ENCODE results near the gene GPI. TPM values are rescaled to one million over a fixed set of nuclear protein-coding genes. Genes with fewer than 3 reads are reported as not detected.
"Not testable (repeated sequence)": the region's sequence is repeated elsewhere in the genome, so short reads cannot be mapped to it uniquely, and the experiment has no call there.

The GPI gene
- total RNA-seq, 2 experiments from 2014 or later: 542 to 553 TPM

DNA sequence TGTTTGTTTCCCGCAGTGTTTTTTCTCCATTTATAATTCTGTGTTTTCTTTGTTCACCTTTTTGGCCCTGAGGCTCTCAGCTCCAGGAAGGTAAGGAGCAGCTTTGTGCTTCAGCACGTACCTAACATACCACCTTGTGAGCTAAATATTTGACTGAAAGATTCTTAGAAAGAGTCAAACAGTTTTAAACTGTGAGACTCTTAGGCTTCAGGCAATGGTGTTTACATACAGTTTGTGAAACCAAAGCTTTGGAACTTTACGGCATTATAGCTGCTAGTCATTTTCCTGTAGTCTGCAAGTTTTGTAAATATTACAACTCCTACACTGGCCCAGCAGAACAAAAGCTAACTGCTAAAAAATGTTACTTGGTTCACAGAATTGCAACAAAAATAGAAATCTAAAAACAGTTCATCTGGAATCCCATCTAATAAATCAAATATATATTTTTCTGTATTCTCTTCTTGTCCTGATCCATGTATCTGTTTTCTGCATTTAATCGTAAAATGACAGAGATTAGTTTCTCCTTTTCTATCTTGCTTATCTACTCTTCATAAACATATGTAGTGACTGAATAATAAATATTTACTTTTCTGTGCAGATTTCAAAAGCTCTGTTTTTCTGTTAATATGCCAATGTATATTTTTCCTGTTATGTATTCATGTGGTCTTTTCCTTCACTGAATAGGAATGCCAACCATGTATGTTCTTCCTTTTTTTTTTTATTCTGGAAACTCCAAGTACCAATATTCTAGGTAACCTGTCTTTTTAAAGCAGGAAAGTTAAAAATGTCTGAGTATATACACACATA lies 38.8 kb upstream of the GPI start:
- no peak overlapping the region for H3K4me3 Mint-ChIP-seq
- peaks cover 29% of the 10 kb centered on the region for H3K36me3 Mint-ChIP-seq (ENCODE audit: low read depth)
- CTCF ChIA-PET: interaction anchor here (0.6 to 1.5 kb wide), 4 partner anchors 20 to 822 kb away, joined by 4 to 6 read pairs (median 4); no protein-coding TSS in a partner anchor
- H3K27me3 Mint-ChIP-seq (ENCODE audit: low read depth): no peaks in the 10 kb centered on the region
- no peak for DNase-seq
- intact Hi-C loops (cut with micrococcal nuclease): no loop called here
- H3K9me3 Mint-ChIP-seq: no peaks in the 10 kb centered on the region
- no peaks in the 10 kb centered on the region for H3K4me1 Mint-ChIP-seq (ENCODE audit: low read depth)
- H3K27ac Mint-ChIP-seq: no peak overlapping the region

DNA sequence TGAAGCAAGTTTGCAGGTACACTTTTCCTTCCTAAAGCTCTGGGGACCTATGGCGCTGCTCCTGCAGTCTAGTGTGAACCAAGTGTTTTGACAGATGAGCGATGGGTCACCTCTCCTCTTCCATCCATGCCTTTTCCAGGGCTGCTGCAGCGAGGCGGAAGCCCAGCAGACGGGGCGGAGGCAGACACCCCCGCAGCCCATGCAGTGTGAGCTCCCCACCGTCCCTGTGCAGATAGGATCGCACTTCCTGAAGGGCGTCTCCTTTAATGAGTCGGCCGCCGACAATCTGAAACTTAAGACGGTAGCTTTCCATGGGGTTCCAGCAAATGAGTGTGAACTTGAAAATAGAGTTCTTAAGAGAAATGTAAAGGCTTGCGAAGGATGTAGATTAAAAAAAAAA lies 37.1 kb upstream of the GPI start:
- no peak for DNase-seq
- CTCF ChIA-PET: interaction anchor here (0.7 to 1.4 kb wide), 4 partner anchors 8 to 18 kb away, joined by 3 to 4 read pairs (median 3); no protein-coding TSS in a partner anchor
- Mint-ChIP-seq H3K4me1 (ENCODE audit: low read depth) (no peaks in the 10 kb centered on the region), H3K27me3 (ENCODE audit: low read depth) (no peaks in the 10 kb centered on the region), H3K36me3 (ENCODE audit: low read depth) (peaks cover 38% of the 10 kb centered on the region), H3K27ac (no peak overlapping the region), H3K9me3 (no peaks in the 10 kb centered on the region), H3K4me3 (no peak overlapping the region)
- intact Hi-C loops (cut with micrococcal nuclease): no loop called here

DNA sequence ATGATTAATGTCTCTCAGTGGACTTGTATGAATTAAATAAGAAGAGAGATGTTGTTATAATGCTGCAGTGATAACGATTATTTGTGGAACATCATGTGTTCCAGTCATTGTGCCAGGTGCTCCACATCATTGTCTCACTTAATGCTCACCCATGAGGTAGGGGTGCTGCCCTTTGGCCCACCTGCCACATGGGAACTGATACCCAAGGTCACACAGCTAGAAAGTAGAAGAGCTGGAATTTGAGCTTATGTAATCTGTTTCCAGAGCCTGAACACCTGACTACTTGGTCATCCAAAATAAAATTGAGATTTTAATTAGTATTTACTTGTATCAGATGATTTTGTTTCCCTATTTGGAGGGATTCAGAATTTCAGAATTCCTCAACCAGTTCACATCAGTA lies 36.0 kb upstream of the GPI start:
- H3K4me1 Mint-ChIP-seq (ENCODE audit: low read depth): no peaks in the 10 kb centered on the region
- no peak overlapping the region for H3K27ac Mint-ChIP-seq
- no peak overlapping the region for H3K4me3 Mint-ChIP-seq
- no peak for DNase-seq
- H3K27me3 Mint-ChIP-seq (ENCODE audit: low read depth): no peaks in the 10 kb centered on the region
- H3K36me3 Mint-ChIP-seq (ENCODE audit: low read depth): peaks cover 35% of the 10 kb centered on the region
- CTCF ChIA-PET: interaction anchor here (1.3 kb wide), 1 partner anchor 10 kb away, joined by 4 read pairs; no protein-coding TSS in a partner anchor
- intact Hi-C loops (cut with micrococcal nuclease): no loop called here
- H3K9me3 Mint-ChIP-seq: no peaks in the 10 kb centered on the region

DNA sequence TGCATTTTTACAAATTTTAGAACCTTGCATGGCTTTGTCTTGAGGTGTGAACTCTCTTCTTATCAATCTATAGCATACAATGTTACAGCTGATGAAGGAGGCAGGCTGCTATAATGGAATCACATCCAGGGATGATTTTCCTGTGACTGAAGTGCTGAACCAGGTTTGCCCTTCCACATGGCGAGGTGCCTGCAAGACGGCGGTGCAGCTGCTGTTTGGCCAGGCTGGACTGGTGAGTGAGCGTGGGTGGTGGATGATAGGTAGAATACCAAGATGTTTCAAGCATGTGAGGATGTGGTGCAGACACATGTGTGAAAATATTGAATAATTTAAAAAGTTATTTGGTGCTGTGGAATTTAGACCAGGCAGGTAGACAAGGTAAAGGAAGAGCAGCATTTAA lies 34.9 kb upstream of the GPI start:
- no peaks in the 10 kb centered on the region for H3K27me3 Mint-ChIP-seq (ENCODE audit: low read depth)
- H3K4me3 Mint-ChIP-seq: no peak overlapping the region
- H3K9me3 Mint-ChIP-seq: no peaks in the 10 kb centered on the region
- CTCF ChIA-PET: interaction anchor here (0.7 to 1.1 kb wide), 2 partner anchors 16 to 152 kb away, joined by 3 read pairs; no protein-coding TSS in a partner anchor
- H3K4me1 Mint-ChIP-seq (ENCODE audit: low read depth): no peaks in the 10 kb centered on the region
- intact Hi-C loops (cut with micrococcal nuclease): no loop called here
- H3K36me3 Mint-ChIP-seq (ENCODE audit: low read depth): peaks cover 30% of the 10 kb centered on the region
- H3K27ac Mint-ChIP-seq: no peak overlapping the region
- DNase-seq: no peak

DNA sequence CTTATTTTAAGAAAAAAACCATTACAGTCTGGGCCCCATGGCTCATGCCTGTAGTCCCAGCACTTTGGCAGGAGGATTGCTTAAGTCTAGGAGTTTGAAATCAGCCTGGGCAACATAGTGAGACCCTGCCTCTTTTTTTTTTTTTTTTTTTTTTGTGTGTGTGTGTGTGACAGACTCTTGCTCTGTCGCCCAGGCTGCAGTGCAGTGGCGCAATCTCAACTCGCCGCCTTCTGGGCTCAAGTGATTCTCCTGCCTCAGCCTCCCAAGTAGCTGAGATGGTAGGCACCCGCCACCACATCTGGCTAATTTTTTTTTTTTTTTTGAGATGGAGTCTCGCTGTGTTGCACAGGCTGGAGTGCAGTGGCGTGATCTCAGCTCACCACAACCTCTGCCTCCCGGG lies 34.4 kb upstream of the GPI start:
- H3K4me1 Mint-ChIP-seq (ENCODE audit: low read depth); DNase-seq; H3K4me3 Mint-ChIP-seq; intact Hi-C loops (cut with micrococcal nuclease); H3K27ac Mint-ChIP-seq; H3K9me3 Mint-ChIP-seq; H3K27me3 Mint-ChIP-seq (ENCODE audit: low read depth): not testable (repeated sequence)
- peaks cover 28% of the 10 kb centered on the region for H3K36me3 Mint-ChIP-seq (ENCODE audit: low read depth)
- CTCF ChIA-PET: interaction anchor here (1.1 to 2.7 kb wide), 2 partner anchors 16 to 54 kb away, joined by 3 to 10 read pairs; no protein-coding TSS in a partner anchor

DNA sequence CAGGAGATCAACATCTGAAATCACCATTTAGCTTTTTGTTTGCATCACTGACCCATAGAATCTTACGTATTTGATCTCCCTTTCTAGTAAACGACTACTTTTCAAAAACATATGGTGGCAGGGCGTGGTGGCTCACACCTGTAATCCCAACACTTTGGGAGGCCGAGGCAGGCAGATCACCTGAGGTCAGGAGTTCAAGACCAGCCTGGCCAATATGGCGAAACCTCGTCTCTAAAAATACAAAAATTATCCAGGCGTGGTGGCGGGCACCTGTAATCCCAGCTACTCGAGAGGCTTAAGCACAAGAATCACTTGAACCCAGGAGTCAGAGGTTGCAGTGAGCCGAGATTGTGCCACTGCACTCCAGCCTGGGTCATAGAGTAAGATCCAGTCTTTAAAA lies 33.4 kb upstream of the GPI start:
- H3K4me1 Mint-ChIP-seq (ENCODE audit: low read depth); H3K4me3 Mint-ChIP-seq; intact Hi-C loops (cut with micrococcal nuclease); H3K9me3 Mint-ChIP-seq; DNase-seq; H3K27ac Mint-ChIP-seq; H3K27me3 Mint-ChIP-seq (ENCODE audit: low read depth): not testable (repeated sequence)
- CTCF ChIA-PET: interaction anchor here (0.5 to 2.7 kb wide), 8 partner anchors 12 to 570 kb away, joined by 3 to 10 read pairs (median 4); no protein-coding TSS in a partner anchor
- H3K36me3 Mint-ChIP-seq (ENCODE audit: low read depth): peaks cover 25% of the 10 kb centered on the region

DNA sequence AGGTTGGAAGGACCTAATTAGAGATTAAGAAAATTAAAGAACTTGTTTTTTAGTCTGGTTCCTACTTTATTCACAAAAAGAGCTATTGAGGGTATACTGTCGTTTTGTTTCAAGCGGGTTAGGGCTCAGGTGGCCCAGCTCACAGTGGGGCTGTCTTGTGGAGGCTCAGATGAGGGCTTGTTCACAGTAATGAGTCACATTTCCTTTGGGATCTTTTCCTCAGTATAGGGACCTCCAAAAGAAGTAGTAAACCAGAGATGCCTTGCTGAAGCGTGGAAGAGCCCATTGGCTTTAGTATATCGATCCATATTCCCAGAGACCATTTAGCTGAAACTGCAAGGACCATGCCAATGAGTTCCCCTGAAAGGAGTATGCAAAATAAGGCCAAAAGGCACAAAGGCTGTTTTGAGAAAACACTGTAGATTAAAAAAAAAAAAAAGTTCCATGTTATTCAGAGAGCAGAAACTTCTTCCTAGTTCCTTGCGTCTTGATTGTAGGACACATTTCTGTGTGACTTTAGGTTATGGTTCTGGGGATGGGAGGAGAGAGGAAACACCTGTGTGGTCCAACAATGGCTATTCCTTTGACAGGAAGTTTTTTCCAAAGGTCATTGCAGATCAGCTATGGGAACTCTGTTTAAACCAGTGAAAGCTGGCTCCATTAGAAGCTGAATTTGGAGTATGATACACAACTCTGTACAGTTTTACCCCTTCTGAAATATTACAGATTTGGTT lies 32.8 kb upstream of the GPI start:
- intact Hi-C loops (cut with micrococcal nuclease): no loop called here
- Mint-ChIP-seq H3K9me3 (no peaks in the 10 kb centered on the region), H3K4me1 (ENCODE audit: low read depth) (peaks cover 7% of the 10 kb centered on the region), H3K4me3 (no peak overlapping the region), H3K27me3 (ENCODE audit: low read depth) (no peaks in the 10 kb centered on the region), H3K36me3 (ENCODE audit: low read depth) (peaks cover 24% of the 10 kb centered on the region), H3K27ac (no peak overlapping the region)
- CTCF ChIA-PET: interaction anchor here (0.5 to 2.7 kb wide), 6 partner anchors 14 to 571 kb away, joined by 3 to 10 read pairs (median 4); no protein-coding TSS in a partner anchor
- DNase-seq: no peak

DNA sequence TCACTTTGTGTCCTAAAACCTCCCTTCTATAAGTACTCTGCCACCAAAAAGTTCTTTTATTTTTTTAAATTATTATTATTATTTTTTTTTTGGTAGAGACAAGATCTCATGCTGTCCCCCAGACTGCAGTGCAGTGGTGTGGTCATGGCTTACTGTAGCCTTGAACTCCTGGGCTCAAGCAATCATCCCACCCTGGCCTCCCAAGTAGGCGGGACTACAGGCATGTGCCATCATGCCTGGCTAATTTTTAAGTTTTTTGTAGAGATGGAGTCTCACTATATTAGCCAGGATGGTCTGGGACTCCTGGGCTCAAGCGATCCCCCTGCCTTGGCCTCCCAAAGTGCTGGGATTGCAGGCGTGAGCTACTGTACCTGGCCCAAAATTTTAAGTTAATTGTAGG lies 29.1 kb upstream of the GPI start:
- H3K9me3 Mint-ChIP-seq: no peaks in the 10 kb centered on the region
- H3K27me3 Mint-ChIP-seq (ENCODE audit: low read depth): no peaks in the 10 kb centered on the region
- H3K4me3 Mint-ChIP-seq: no peak overlapping the region
- intact Hi-C loops (cut with micrococcal nuclease): loop anchor here (1.0 to 2.0 kb wide), 3 partner anchors 66 to 117 kb away; no protein-coding TSS in a partner anchor
- peaks cover 12% of the 10 kb centered on the region for H3K36me3 Mint-ChIP-seq (ENCODE audit: low read depth)
- CTCF ChIA-PET: interaction anchor here (0.6 to 2.0 kb wide), 6 partner anchors 8 to 126 kb away, joined by 3 to 5 read pairs (median 4); no protein-coding TSS in a partner anchor
- H3K4me1 Mint-ChIP-seq (ENCODE audit: low read depth): peaks cover 9% of the 10 kb centered on the region
- DNase-seq: no peak
- H3K27ac Mint-ChIP-seq: no peak overlapping the region

DNA sequence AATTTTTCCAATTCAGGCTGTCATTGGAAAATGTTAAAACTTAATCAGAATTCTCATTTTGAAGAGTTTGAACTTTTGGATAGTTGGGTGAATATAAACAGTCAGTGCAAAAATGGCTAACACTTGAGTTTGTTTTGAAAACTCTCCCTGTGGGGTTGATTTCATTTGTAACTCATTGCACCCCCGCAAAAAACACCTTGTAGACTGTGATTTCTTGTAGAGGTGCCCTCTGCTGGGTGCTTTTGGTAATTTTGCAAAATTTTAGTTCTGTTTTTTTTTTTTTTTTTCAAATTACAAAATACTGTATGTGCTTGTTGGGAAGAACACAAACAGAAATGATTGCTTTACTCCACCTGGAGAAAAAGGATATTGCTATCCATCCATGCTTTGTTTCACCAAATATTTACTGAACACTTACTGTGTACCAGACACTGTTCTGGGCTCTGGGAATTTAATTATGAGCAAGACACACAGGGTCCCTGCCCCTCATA lies 28.2 kb upstream of the GPI start:
- intact Hi-C loops (cut with micrococcal nuclease): loop anchor here (1.0 to 2.0 kb wide), 3 partner anchors 67 to 118 kb away; no protein-coding TSS in a partner anchor
- peak; percentile 69 for DNase-seq

DNA sequence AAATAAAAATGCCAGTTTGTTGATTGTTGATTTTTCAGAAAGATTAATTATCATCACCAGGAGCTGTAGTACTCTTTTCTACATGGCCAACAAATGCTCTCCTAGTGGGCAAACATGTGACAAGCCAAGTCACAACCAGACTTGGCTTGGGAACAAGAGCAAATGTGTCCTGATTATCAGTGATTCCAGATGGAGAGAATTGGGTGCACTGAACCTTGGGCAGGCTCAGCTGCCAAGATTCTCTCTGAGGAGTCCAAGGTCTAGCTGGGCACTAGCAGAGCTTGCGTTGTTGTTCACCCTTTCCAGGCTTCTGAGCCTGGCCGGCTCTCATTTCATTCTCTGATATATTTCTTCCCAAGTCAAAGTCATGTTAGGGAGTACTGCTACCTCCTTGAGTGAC lies 27.3 kb upstream of the GPI start:
- CTCF ChIA-PET: interaction anchor here (0.9 to 1.7 kb wide), 7 partner anchors 9 to 128 kb away, joined by 3 to 9 read pairs (median 3); no protein-coding TSS in a partner anchor
- Mint-ChIP-seq H3K4me3 (no peak overlapping the region), H3K9me3 (no peaks in the 10 kb centered on the region), H3K36me3 (ENCODE audit: low read depth) (peaks cover 6% of the 10 kb centered on the region), H3K4me1 (ENCODE audit: low read depth) (peaks cover 9% of the 10 kb centered on the region), H3K27me3 (ENCODE audit: low read depth) (no peaks in the 10 kb centered on the region), H3K27ac (no peak overlapping the region)
- intact Hi-C loops (cut with micrococcal nuclease): loop anchor here (2.0 kb wide), 1 partner anchor 119 kb away; no protein-coding TSS in a partner anchor
- DNase-seq: no peak

More for the DNA sequence above, 28.2 kb upstream of the GPI start:
- Mint-ChIP-seq H3K27me3 (ENCODE audit: low read depth) (no peaks in the 10 kb centered on the region), H3K9me3 (no peaks in the 10 kb centered on the region), H3K4me1 (ENCODE audit: low read depth) (peaks cover 9% of the 10 kb centered on the region), H3K36me3 (ENCODE audit: low read depth) (peaks cover 7% of the 10 kb centered on the region), H3K27ac (no peak overlapping the region), H3K4me3 (no peak overlapping the region)
- CTCF ChIA-PET: interaction anchor here (0.8 to 1.7 kb wide), 3 partner anchors 9 to 75 kb away, joined by 3 to 4 read pairs (median 4); no protein-coding TSS in a partner anchor

DNA sequence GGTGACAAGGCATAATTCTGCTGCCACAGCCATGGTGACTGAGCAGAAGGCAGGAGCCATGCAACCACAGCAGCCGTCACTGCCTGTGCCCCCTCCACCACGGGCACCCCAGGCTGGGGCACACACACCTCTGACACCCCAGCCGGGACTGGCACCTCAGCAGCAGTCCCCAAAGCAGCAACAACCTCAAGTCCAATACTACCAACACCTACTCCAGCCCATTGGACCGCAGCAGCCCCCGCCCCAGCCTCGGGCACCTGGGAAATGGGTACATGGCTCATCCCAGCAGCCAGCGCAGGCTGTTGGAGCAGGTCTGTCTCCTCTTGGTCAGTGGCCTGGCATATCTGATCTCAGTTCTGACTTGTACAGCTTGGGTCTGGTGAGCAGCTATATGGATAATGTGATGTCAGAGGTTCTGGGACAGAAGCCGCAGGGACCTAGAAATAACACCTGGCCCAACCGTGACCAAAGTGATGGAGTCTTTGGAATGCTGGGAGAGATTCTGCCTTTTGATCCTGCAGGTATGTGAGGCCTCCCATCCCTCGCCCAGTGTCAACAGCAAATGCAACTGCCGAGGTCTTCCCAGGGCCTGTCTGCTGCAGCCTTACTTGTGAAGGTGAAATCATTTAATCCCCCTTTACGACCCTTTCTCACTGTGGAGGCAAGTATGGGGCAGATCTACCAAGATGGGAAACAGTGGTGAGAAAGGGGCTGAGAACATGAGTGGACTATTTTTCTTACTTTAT lies 22.9 kb upstream of the GPI start:
- CTCF ChIA-PET: interaction anchor here (0.5 to 1.3 kb wide), 3 partner anchors 8 to 165 kb away, joined by 3 to 4 read pairs (median 3); no protein-coding TSS in a partner anchor

More for the DNA sequence above, 22.9 kb upstream of the GPI start:
- no peaks in the 10 kb centered on the region for H3K9me3 Mint-ChIP-seq
- H3K4me1 Mint-ChIP-seq (ENCODE audit: low read depth): peaks cover 5% of the 10 kb centered on the region
- no peak overlapping the region for H3K27ac Mint-ChIP-seq
- H3K4me3 Mint-ChIP-seq: no peak overlapping the region
- H3K27me3 Mint-ChIP-seq (ENCODE audit: low read depth): no peaks in the 10 kb centered on the region
- intact Hi-C loops (cut with micrococcal nuclease): no loop called here
- DNase-seq: no peak
- peaks cover 12% of the 10 kb centered on the region for H3K36me3 Mint-ChIP-seq (ENCODE audit: low read depth)
